SK-N-DZ (cell line): Measurements from ENCODE around the gene HGS. TPM values are rescaled to one million over a fixed set of nuclear protein-coding genes. Genes with fewer than 3 reads are reported as not detected.

Source experiments
- DNase-seq: peaks from one replicate; pipeline ENCODE4 v3.0.0-alpha.2; 2015; ENCODE audit warnings: low spot score
- polyA plus RNA-seq, 2 experiments: library from polyadenylated mRNA; depleted of rRNA; stranded (reverse); fragments of >200 nt; gene quantifications; 2 replicates each; pipeline ENCODE4 v1.2.3, GENCODE V29; 2014

The HGS gene
- 132 and 162 TPM in 2 replicates for polyA plus RNA-seq (2014; cell fraction: cytosol; rRNA removed)
- 496 and 524 TPM in 2 replicates for polyA plus RNA-seq (2014; cell fraction: nucleus; rRNA removed)

DNA sequence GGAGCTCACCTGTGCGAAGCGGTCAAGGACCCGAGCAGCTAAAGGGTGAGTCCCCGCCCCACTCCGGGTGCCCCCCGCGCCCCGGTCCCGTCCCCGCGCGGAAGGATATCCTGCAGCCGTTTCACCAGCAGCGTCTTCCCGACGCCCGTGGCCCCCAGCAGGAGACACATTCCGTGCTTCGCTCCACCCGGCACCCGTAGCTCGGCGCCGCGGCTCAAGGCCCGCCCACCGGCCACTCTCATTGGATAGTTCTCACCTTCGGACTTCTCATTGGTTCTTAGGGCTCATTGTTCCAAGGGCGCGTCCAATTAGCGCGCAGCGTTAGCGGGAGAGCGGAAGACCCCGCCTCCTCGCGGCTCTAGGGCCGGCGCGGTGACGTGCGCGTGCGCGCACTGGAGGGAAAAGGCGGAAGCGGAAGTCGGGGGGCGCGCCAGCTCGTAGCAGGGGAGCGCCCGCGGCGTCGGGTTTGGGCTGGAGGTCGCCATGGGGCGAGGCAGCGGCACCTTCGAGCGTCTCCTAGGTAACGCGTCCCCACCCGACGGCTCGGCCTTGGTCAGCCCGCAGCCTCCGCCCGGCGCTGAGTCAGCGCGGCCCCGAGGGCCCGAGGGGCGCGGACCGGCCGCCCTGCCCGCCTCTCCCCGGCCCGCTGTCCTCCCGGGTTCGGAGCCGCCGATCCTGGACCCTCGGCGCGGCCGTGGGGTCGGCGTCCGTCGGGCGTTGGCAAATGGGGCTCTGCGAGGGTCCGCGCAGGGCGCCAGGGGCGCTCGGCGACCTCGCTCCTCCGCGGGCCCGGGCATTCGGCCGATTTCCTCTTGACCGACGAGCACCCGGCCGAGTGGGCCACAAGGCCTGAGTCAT is at the start of gene HGS, which contains the start of gene ARL16:
Gene HGS (plus strand): TSS at position 428 of the 858 bp plus-strand sequence. CDS start 56 bp downstream, at position 484.
Gene ARL16 (minus strand): TSS at position 214 of the 858 bp plus-strand sequence. CDS start 44 bp downstream, at position 170.
- peak; percentile 99 for DNase-seq

GRCh38 chr17:81635431-81635830 is 48.4 kb upstream of the HGS start:
- no peak for DNase-seq

GRCh38 chr17:81635973-81636504 is 47.8 kb upstream of the HGS start:
- no peak for DNase-seq

DNA sequence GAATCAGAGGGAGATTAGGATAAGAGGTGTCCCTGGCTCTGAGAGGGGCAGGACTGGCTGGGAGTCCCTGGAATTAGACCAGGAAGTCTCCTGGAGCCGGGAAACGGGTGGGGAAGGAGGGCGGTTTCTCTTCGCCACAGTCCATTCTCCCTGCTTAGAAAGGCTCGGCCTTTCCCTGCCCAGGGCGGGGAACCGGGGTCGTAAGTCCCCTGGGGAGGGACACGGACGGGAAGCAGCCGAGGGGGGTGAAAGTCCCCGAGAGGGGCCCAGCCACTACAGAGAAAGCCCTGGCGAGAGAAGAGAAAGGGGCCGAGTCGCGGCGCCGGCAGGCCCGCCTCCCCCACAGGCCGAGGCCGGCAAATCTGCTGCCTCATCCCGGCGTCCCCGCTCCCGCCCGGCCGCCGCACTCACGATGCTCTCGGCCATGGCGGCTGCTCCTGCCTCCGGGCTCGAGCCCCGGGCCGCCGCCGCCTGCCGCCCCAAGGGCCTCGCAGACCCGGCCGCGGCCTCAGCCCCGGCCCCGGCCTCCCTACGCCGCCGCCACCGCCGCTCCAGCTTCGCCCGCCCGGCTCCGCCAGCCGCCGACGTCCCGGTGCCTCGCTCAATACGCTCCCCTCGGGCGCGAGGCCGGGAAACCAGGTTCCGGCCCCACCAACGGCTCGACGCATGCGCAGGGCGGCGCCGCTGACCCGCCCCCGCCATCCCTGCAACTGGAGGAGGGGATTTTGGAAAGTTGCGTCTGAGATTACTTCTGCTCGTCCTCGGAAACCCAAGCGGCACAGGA is 47.1 kb upstream of the HGS start, which contains the start of the genes NPLOC4 and TSPAN10:
Gene NPLOC4 (minus strand): TSS at position 608 of the 784 bp plus-strand sequence. CDS start 182 bp downstream, at position 426.
Gene TSPAN10 (plus strand): TSS at position 692 of the 784 bp plus-strand sequence. CDS start 5,217 bp downstream, outside the sequence.
- DNase-seq: peak; percentile 84

DNA sequence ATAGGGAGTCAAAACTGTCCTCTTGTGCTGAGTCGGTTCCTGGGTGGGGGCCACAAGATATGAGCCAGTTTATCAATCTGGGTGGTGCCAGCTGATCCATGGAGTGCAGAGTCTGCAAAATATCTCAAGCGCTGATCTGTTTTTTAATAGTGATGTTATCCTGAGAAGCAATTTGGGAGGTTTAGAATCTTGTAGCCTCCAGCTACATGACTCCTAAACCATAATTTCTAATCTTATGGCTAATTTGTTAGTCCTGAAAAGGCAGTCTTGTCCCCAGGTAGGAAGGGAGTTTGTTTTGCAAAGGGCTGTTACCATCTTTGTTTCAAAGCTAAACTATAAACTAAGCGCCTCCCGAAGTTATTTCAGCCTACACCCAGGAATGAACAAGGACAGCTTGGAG is 45.1 kb upstream of the HGS start:
- DNase-seq: no peak

GRCh38 chr17:81640011-81640410 is 43.8 kb upstream of the HGS start:
- no peak for DNase-seq

- no peak for DNase-seq
Measured at GRCh38 chr17:81641825-81642489, 41.9 kb upstream of the HGS start.

DNA sequence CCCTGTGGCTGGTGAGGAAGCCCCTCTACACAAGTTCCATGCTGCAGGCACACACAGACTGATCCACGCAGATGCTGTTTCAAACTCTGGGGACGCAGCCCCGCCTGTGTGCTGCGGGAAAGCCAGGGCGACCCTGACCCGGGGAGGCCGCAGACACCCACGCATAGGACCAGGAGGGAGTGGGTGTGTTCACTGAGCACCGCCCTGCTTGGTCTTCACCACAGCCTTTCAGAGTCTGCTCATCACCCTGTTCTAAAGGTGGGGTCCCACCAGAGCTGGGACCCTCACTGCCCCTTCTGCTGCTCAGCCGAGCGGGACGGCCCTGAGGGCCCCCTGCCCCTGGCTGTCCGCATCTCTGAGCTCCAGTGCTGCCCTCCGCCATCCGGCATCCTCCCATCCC is 39.3 kb upstream of the HGS start:
- DNase-seq: no peak

DNA sequence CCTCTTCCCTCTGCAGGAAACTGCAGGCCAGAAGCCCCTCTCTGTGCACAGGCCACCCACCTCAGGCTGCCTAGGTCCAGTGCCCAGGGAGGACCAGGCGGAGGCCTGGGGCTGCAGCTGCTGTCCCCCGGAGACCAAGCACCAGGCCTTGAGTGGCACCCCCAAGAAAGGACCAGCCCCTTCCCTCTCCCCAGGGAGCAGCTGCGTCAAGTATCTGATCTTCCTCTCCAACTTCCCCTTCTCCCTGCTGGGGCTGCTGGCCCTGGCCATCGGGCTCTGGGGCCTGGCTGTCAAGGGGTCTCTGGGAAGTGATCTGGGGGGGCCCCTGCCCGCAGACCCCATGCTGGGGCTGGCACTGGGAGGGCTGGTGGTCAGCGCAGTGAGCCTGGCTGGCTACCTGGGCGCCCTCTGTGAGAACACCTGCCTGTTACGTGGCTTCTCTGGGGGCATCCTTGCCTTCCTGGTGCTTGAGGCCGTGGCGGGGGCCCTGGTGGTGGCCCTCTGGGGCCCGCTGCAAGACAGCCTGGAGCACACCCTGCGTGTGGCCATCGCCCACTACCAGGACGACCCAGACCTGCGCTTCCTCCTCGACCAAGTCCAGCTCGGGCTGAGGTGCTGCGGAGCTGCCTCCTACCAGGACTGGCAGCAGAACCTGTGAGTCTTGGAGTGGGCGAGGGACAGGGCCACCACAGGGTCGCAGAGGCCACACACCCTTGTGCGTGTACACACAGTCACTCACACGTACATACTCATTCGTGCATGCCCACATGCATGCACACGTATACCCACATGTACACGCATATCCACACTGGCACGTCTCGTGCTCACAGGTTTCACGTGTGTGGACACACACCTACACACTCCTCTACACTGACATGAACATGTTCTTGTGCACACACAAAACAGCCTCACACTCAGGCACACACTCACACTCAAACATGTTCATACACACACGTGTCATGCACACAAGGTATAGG is 38.5 kb upstream of the HGS start:
- DNase-seq: peak; percentile 58

- no peak for DNase-seq
Measured at GRCh38 chr17:81646869-81647600, 36.8 kb upstream of the HGS start.

DNA sequence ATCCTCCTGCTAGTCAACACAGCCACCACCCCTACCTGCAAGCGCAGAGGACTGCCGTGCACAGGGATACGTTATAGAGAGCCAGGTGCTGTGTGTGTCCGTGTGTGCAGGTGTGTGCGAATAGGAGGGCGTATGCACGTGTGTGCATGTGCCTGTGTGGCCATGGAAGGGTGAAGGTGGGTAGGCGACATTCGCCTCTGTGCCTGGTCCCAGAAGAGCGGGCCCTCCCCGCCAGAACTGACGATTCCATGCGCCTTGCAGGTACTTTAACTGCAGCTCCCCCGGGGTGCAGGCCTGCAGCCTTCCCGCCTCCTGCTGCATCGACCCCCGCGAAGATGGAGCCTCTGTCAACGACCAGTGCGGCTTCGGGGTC is 36.2 kb upstream of the HGS start:
- DNase-seq: no peak

DNA sequence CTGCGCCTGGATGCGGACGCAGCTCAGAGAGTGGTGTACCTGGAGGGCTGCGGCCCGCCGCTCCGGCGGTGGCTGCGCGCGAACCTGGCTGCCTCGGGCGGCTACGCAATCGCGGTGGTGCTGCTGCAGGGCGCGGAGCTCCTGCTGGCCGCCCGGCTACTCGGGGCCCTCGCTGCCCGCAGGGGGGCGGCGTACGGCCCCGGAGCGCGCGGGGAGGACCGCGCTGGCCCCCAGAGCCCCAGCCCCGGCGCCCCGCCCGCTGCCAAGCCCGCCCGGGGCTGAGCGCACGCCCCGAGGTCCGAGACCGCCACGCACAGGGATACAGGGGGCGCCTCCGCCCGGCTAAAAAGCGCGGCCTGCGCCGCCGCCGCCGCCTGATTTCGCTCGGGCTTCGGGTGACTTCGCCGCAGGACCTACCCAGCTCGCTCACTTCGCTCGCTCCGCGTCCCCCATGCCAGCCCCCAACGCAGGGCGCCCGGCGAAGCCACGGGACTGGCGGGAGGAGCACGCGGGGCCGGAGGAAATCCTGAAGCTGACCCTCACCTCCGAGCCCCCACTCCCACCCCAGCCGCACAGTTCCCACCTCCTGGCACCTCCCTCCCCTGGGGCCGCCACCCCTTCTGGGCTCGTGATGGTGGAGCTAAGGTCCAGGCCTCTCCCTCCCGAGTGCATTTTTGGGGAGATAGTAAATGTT is 35.7 kb upstream of the HGS start:
- no peak for DNase-seq

DNA sequence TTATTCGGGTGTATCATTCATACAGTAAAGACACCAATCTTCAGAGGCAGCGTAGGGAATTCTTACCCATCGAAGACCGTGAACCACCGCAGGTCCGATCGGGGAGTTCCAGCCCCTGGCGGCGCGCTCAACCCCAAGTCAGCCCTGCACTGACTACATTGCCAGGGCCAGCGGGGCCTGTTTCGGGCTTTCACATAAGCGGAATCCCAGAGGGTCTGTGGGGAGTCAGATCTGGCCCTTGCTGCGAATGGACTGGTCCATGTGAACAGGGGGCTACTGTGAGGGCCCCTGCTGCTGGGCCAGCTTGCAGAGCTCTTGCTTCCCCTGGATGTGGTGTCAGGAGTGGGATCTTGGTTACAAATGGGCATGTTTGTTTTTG is 35.1 kb upstream of the HGS start:
- no peak for DNase-seq

DNA sequence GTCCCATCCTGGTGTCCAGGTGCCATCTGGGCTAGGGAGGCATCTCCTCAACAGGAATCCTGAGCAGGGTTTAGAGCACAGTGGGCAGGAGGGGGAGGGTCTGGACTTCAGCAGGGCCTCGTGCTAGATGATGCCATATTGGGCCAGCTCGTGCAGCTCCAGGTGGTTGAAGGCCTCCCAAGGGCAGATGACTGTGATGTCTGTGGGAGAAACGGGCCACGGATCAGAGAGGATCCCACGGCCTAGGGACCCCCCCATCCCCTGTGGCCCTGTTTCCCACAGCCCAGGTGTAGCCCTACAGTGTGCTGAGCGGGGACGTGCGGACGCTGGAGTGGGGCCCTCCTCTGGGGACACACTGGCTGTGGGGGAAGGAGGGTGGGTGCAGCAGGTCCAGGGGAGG is 32.9 kb upstream of the HGS start:
- no peak for DNase-seq

GRCh38 chr17:81651692-81652091 is 32.1 kb upstream of the HGS start:
- DNase-seq: no peak

DNA sequence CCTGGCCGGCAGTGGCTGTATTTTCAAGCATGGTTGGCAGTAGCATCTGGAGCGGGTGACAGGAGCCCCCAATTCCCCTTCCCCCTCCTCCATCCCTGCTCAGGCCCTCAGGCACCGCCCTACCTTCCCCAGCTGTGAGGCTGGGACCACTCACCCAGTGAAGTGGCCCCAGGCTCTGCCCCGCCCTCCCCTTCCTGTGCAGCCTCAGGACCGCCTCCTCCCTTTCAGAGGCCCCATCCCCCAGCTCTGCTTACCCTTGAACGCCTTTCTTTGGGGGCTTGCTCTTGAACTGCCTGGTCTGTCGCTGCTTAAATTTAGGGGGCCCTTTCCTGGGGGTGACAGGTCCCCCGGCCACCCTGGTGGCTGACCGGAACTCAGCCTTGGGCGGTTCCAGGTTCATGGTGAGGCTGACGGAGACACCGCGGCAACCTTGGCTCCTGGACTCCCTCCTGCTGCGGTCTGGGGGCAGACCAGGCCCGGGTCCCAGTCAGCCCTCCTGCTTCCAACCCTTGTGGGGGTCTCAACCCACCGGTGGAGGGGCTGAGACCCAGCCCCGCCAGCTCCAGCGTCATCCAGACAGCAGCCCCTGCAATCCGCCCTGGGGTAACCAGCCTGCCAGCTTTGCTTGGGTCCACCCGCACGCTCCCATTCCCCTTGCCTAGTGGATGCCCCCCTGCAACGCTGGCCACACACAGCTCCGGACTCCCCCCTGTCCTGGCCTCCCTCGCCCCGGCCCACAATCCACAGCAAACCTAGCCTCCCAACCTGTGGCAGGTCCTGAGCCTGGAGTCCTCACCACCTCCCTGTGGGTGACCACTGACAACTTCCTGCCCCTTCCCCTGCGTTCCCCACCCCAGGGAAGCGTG is 30.7 kb upstream of the HGS start:
- DNase-seq: no peak

DNA sequence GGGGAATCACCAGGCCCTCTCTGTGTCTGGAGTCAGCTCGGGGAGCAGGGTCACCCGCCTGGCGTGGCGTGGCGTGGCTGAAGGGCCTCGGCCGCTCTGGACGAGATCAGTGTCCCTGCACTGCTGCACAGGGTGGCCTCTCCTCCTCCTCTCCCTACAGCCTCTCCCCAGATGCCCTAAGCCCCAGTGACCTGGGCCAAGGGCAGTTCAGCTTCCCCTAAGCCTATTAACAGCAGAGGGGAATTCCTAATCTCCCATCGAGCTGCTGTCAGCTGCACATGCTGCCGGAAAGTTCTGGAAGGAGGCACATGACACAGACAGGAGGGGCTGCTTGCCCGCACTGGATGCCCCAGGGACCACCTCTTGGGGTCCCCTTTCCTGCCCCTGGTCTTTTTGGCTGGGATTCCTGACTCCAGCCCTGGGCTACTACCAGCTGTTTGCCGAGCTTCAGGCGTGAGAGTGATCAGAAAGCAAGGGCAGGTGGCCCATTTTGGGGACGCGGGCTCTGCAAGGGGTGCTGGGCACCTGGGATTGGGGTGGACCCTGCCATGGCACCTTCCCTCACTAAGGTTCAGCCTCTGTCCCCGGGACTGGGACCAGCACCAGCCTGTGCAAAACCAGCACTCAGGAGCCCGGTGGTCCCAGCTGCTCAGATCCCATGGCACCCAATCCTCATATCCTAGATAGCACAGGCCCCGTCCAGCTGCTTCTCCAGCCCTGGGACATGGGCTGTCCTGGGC is 28.3 kb upstream of the HGS start:
- DNase-seq: peak; percentile 53
